ENCODE measurements around the gene FCHSD2.

DNA sequence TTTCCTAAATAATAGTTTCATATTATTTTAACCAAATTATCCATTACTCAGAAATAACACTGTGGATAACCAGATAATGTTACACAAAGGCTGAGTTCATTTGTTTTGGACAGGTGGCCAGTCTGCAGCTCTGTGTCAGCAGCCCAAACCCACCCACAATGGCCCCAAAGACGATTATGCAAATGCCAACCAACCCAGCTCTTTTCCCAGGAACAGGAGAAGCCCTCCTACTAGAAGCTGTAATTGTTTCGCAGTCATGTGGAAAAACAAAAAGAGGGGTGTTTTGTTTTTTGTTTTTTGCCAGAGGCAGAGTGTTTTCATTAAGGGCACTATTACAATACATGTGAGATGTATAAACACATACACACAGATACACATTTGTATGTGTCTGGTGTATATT is 102.1 kb downstream of the FCHSD2 start:
- TF ChIP-seq, protein P1, sequence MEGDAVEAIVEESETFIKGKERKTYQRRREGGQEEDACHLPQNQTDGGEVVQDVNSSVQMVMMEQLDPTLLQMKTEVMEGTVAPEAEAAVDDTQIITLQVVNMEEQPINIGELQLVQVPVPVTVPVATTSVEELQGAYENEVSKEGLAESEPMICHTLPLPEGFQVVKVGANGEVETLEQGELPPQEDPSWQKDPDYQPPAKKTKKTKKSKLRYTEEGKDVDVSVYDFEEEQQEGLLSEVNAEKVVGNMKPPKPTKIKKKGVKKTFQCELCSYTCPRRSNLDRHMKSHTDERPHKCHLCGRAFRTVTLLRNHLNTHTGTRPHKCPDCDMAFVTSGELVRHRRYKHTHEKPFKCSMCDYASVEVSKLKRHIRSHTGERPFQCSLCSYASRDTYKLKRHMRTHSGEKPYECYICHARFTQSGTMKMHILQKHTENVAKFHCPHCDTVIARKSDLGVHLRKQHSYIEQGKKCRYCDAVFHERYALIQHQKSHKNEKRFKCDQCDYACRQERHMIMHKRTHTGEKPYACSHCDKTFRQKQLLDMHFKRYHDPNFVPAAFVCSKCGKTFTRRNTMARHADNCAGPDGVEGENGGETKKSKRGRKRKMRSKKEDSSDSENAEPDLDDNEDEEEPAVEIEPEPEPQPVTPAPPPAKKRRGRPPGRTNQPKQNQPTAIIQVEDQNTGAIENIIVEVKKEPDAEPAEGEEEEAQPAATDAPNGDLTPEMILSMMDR (IDR thresholded peaks at IDR 0.05): no peak
- TF ChIP-seq POLR2A (IDR thresholded peaks at IDR 0.05): no peak
